Esophagus mucosa (tissue), 1 donor: ENCODE data around the gene MEIS1. TPM values are rescaled to one million over a fixed set of nuclear protein-coding genes. Genes with fewer than 3 reads are reported as not detected.
A peak's percentile ranks its signal among the peaks of the same experiment; 100 is the strongest.

Experiments used
- ATAC-seq: fragments of 200-7000 bp; cut with Tn5 transposase; one replicate; pipeline ENCODE4 v1.9.1; 2020
- total RNA-seq: library from RNA; stranded (reverse); gene quantifications from one replicate; pipeline ENCODE4 v1.2.4, GENCODE V29; 2023
- donor health status: DM: yes; HTN: yes; CAD: no.

Gene MEIS1
- total RNA-seq, 1 donor from 2014 or later: 31.8 TPM

DNA sequence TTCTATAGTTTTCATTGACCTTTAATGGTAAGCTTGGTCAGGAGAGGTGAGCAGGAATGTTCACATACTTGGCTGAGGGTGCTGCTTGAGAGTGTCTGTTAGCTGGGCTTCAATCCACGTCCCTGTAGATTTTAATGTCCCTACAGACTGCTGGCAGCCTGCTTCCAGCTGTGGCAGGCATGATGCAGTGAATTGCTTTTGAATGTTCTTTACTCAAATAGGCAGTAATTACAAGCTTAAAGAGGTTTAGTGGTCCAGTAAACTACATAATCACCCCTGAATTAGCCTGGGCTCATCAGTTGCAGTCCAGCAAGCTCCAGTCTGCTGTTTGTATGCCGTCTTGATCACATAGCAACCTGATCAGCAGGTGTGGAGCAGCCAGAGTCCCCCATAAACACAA is 102.1 kb downstream of the MEIS1 start:
- ATAC-seq: no peak

DNA sequence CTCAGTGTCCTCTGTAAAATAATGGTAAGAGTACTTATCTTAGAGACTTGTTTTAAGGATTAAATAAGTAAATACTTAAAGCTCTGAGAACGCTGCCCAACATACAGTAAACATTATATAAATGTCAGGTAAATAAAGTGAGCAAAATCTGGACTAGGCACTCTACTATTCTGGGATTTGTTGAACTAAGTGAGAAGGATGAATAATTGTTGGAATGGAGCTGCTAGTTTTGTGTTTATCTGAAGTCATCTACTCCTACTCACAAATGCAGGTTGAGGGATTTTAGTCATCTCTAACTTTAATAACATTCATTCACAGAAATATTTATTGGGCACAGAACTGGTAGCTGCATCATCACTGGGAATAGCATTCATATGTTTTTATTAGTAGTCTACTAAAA is 103.4 kb downstream of the MEIS1 start:
- ATAC-seq: no peak

DNA sequence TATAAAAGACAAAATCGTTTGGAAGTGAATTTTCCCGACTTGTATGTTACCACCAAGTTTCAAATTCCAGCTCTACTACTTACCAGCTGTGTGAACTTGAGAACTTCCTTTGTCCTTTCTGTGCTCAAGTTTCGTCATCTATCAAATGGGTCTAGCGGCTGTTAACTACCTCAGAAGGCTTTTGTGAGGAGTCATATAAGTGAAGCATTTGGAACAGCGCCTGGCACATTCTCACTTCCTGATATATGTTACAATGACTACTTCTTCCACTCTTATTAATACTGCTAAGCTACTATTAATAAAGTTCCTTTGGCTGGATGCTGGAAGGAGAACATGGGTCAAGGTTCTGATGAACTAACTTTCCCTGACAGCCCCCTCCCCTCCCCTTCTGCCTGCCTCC is 104.5 kb downstream of the MEIS1 start:
- peak; percentile 87 for ATAC-seq

DNA sequence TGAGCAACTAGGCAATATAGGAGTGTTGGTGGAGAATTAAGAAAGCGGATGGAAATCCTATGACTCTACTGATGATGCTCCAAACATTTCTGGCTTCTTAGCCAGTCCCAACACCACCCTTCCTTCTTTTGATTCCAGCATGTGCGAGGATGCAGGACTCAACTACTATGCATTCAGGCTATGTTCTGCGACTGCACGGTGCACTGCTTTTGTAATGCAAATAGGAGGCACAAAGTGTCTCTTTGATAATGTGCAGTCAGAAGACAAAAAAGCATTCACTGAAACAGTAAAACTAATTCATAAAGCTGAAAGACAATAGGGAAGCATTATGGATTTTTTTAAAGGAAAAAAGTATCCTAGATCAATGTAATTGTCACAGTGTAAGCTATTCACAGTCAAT is 106.7 kb downstream of the MEIS1 start:
- no peak for ATAC-seq

DNA sequence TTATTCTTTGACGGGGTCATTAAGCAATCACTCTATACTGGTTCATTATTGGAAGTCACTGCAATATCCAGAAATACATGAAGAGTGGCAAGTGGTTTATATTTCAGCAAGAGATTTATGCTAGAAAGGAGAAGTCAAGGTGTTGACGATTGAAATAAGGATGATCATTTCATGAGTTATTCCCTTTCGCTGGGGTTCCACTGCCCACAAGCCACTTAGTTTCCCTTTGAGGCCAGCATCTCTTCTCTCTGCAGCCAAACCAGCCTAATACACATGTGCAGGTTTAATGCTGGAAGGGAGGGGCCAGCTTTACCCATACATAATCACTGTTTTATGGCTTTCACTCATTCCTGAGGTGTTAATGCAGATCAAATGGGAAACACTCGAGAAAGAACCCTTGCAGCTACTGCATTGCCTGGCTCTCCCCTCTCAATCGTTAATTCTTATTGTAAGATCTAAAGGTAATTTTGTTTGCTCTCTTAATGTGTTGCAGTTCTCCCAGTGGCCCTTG is 108.4 kb downstream of the MEIS1 start:
- no peak for ATAC-seq

DNA sequence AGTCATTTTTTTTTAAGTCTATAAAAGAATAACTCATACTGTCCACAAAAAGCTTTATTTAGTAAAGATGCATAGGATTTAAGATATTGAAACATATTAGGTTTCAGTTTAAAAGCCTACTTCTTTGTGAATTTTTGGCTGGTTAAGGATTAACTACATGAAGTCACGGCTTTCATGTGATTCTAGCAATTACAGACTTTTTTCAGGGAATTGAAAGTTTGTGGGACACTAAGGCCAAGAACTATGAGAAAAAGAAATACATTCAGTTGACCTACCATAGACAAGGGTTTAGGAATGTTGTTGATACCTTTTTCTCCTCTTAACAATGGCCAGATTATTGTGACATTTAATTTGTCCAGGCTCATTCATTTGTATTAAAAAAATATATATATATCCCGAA is 109.3 kb downstream of the MEIS1 start:
- ATAC-seq: no peak

DNA sequence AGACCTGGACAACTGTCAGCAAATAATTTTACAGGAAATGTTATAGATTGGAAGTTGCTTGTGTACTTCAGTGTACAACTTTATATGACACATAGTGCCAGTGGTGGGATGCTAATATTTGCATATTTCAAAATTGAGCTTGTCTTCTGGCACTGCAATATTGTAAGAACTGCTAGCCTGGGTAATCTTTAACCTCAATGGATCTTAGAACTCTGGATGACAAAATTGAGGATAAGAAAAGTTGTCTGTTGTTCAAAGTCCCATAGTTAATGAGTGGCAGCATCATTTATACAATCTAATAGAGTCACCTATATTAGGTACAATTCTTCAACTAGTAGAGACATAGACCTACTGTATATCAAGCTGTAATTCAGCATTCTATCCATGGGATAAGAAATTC is 110.3 kb downstream of the MEIS1 start:
- ATAC-seq: no peak

DNA sequence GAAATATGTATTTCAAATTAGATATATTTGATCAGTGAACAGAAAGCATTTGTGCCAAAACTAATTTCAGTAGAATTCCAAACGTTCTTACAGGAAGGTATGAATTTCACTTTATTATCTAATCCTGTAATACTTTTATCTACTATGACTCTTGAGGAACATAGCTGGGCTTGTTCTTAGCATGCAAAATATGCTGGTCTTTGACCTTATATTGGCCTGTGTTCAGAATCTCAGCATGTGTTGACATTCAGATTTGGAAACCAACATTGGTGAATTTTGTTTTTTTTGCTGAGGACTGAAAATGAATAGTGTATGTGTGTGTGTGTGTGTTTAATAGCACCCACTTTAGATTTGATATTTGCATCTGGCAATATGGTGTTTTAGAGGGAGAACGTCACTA is 112.2 kb downstream of the MEIS1 start:
- ATAC-seq: no peak

DNA sequence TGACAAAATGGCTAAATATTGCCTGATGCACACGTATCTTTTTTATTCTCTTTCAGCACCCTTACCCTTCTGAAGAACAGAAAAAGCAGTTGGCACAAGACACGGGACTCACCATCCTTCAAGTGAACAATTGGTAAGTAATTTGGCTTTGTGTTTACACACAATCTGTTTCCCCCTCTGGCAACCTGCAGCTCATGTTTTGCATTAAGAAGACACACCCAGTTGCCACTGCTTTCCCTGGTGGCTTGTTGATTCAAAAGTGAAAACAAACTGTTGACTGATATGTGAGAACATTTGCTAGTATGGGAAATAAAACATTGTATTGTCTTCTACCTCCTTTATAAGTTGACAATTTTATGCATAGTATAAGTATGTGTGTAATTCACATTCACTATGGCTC is 113.0 kb downstream of the MEIS1 start:
- ATAC-seq: no peak

DNA sequence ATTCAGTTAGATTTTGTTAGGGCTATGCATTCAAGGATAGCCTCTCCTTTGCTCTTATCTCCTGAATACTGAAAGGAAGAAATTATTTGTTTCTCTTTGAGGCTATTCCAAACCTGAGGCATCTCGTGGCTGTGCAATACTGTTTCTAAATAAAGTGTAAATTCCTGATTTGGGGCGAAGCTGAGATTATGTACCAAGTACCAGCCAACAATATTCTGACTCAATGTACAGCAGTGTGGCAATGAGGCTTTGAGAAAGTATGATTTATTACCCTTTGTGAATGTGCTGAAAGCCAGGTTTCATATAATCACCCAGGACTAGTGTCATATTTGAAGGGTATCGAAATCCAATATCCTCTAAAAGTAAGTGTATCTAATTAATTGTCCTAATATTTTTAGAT is 113.5 kb downstream of the MEIS1 start:
- ATAC-seq: peak; percentile 67

DNA sequence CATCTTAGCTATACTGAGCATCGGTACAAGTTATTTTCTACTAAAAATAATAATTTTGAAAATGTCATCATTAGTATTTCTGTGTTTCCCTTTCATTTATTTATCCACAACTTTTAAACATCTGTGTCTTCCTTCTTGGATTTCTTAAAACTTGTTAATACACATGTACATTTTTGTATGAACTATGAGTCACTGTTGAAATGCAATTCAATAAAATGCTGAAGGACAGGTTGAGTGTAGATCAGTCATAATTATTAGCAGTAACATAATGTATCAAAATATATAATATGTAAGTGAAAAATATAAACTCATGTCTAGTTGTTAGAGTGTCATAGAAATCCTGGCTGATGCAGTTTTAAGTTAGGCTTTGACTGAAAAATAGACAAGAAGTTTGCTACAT is 115.9 kb downstream of the MEIS1 start:
- ATAC-seq: peak; percentile 57

DNA sequence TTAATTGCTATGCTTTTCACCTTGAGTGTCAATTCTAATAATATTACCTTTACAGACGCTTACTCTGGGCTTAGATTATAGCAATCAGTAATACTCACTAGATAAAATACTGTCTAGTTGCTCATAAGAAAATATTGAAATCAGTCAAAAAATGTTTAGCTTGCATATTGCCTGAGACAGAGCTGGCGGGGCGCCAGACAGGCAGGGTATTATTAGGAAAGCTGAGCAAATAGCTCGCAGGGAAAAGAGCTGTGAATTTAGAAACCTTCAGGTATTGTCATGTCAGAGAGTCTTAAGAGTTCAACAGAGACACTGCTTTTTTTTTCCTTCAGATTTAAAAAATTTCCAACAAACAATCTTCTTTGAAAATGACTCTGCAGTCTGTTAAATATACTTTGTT is 118.4 kb downstream of the MEIS1 start:
- ATAC-seq: peak; percentile 68

DNA sequence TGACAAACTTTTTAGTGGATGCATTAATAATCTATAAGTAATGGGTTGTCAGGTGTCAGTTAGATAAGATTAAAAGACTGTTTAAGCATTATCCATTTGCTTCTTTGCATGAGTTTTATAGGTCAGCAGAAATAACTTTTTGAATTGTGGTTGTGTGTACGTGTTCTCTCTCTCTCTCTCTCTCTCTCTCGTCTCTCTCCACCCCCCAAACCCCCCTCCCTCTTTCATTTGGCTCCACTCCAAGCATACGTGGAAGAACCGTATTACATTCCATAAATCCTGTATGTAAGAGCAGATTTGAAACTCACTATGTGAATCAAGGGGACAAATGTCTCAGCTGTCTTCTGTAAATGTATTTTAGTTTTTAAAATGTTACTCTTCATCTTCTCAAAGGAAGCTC is 120.2 kb downstream of the MEIS1 start:
- ATAC-seq: no peak

DNA sequence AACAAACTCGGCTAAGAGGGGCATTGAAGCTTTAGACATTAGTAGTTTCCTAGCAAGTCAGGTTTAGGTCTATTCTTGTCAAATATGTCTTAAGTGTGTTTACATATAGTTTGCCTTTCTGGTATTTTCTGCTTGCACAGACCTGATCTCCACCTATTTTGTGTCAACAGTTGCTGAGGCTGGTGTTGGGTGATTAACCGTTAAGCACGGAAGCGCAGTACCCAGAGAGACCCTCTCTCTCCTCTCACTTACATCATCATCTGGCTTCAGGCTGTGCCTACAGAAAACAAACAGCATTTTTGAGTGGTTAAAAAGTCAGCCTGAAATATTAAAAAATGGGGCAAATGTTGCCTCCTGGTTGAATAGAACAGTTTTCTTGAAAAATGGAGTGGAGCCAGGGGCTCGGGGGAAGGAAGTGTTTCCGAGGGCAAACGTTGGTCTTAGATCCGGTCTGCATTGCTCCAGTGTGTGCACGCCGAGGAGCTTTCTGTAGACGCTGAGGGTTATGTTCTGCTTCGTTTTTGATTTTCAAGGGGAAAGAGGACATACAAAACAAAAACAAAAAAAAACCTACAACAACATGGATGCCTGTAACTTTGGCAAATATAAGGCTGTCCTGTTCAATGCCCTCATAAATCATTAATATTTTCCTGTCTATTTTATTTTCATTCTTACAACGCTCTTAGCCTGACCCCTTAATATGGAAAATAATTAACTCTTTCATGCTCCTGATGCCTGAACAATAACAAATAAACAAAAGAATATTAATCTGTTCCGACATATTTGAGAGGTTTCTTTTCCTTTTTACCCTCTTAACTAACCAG is 120.8 kb downstream of the MEIS1 start:
- peak; percentile 39 for ATAC-seq

DNA sequence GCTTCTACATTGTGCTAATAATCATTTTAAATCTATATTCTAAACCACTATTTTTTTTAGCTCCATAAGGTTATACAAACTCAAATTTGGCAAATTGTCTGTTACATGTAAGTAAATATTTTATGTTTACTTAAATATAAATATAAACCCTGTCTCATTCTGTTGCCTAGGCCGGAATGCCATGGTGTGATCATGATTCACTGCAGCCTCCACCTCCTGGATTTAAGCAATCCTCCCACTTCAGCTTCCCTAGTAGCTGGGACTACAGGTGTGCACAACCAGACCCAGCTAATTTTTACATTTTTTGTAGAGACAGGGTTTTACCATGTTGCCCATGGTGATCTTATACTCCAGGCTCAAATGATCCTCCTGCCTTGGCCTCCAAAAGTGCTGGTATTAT is 124.7 kb downstream of the MEIS1 start:
- no peak for ATAC-seq

DNA sequence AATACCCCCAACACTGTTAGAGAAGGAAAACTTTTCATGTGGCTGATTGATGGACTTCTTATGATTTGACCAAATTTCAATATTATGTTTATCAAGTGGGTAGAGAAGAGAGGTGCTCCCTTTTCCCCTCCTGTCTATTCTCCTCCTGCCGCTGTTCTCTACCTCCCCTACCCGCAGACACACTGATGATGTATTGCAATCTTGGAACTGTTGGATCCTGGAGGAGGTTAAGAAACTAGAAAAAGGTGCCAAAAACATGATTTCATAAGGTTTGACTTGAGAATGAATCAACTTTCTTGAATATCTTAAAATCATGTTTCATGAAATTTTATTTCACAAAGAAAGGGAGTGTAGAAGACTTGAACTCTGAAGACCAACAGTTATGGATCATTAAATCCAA is 125.8 kb downstream of the MEIS1 start:
- no peak for ATAC-seq

DNA sequence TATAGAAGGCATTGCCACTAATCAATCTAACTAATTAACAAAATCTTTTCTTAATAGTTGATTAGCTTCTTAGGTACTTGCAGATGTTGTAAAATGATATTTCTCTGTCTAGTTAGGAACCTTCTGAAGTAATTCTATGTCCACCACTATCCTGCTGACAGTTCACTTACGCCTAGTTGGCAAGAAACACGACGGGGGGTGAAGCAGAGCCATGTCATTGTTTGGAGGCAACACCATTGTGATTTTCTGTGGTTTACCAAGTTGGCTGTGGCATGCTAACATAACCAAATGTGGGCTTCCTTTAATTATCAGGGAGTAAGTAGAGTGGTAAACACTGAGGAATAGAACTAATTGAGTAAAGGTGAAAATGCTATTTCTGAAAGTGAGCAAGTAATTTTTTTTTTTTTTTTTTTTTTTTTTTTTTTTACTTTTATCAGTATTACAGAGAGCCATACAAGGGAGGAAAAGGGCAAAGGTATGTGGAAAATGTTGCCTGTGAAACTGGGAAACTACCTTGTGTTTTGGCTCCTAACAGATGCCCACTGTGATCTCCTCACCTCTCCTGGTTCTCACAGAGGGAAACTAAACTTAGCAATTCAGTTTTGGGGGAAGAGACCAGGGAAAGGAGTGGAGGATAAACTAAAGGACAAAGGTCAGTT is 126.8 kb downstream of the MEIS1 start:
- no peak for ATAC-seq

DNA sequence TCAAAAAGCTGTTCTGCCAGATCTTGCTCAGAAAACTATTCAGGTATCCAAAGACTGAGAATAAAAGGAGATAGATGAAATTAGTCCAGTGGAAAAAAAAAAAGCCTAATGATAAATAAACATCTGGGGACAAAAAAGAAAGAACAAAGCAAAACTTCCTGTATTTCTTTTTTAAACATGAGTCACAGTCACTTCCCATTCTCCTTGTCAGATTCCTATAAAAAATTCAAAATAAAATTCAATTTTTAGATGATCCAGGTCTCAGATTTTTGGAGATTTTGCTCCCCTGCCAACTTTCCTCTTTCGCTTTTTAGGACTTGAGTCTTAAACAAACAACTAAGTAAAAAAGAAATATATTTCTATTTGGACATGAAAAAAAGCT is 127.4 kb downstream of the MEIS1 start:
- ATAC-seq: no peak

DNA sequence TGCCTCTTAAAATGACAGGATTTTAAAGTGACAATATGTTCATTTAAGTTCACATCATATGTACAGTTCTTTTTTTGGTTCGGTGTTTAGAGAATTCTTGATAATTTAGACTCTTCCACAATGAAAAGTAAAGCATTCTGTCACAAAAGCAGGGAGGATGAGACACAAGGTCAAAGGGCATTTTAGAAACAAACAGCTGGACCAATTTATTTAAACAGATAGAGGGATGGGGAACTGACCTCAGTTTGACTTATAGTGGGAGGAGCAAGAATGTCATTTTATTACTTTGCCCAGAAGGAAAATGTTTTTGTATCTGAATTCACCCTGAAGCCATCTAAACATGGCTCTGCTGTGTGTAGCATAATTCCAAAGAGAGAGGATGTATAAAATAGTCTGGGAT is 128.5 kb downstream of the MEIS1 start:
- no peak for ATAC-seq

DNA sequence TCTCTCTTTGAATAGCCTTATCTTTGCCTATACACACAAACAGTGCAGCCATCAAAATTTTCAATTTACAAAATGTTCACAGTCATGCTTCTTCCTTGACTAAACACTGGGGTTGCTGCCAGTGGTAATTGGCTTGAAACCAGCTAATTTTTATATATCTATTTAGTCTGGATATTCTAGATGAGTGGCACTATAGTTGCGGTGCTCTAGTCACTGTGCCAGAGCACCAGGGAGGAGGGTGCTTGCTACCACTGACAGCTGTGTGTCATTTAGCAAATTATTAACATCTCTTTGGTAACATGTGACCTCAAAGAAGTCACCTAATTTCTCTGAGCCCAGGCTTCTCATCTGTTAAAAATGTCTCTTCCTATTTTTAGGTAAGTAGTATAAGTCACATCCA is 130.4 kb downstream of the MEIS1 start:
- ATAC-seq: no peak

DNA sequence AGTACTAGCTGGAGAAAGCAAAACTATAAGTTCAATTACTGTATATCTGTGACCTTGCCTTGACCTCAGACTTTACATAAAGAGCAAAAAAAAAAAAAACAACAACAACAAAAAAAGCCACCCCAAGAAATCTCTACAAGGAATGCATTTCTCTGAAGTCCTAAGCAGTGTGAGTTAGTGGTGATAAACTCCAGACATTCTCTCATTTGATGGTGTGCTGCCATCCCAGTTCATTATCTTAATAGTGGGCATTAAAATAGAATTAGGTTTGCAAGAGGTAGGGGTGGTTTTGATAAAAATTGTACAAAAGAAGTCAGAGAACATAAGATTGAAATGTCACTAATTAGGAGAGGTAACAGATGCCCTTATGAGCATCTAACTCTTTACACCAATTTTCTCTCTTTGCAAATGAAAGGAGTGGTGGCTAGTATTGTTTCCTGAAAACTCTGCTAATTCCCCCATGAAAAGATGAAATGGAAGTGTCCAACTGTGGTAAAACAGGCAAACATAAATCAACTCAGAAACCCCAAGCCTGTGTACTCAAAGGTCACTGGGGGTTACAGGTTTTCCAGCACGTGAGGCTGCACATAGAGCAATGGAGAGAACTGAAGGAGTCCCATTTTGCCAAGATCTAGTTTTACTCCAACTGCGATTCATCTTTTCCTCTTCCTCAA is 131.9 kb downstream of the MEIS1 start:
- no peak for ATAC-seq

DNA sequence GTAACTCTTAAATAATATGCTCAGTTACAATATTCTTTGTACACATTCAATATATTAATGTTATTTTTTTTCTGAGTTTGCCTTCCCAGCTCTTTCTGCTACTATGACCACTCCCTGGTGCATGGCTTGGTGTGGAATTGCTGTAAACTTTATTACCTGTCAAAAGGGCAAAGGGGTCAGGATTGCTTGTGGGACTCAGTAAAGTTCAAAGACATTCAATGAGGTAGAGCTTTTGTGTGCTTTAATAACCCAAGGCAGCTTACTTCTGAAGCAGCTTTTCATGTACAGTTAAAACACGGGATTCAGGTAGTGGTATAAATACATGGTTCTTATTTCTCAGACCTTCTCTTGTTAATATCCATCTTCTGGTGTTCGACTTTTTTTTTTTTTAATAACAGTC is 132.8 kb downstream of the MEIS1 start:
- no peak for ATAC-seq

DNA sequence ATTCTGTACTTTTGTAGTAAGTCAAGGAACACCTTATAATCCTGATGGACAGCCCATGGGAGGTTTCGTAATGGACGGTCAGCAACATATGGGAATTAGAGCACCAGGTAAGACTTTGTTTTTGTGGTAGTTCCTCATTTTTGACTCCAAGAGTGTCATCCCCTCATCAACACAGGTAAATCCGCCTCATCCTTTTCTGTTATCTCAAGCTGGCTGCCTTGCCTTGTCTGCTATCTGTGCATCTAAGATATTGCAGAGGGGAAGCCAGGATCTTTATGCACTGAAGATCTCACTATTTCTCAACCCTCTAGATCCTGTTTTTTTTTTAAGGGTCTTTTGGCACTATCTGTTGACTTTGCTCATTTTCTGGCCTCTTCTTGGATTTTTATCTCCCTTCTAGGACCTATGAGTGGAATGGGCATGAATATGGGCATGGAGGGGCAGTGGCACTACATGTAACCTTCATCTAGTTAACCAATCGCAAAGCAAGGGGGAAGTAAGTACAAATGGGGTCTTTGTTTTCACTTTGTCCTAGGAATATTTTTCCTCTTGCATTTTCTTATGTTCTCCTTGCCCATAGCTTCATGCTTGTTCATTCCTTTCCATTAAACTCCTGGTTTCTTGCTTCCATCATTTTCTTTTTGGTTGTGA is 133.8 kb downstream of the MEIS1 start:
- no peak for ATAC-seq
